Liver (tissue), 3 donors: ENCODE measurements around the gene OR2Y1.

Experiments
- EGR1 ChIP-seq, 2 donors: IDR thresholded peaks; 2 replicates each; pipeline ENCODE4 v1.6.1; 2016 to 2018; ENCODE audit warnings: antibody characterized with exemption in 2 of 2, low read depth in 2 of 2
- GABPA ChIP-seq, 2 donors: IDR thresholded peaks in 1 of 2; conservative IDR thresholded peaks in 1 of 2; 2 replicates each; pipeline ENCODE4 v1.6.1; 2016; ENCODE audit warnings: antibody characterized with exemption in 2 of 2, mild to moderate bottlenecking in 1 of 2, moderate library complexity in 1 of 2
- JUND ChIP-seq, 2 donors: IDR thresholded peaks; 2 replicates each; pipeline ENCODE4 v1.6.1; 2016; ENCODE audit warnings: antibody characterized with exemption in 2 of 2
- RAD21 ChIP-seq, 2 donors: IDR thresholded peaks; 2 replicates each; pipeline ENCODE4 v1.6.1; 2016; ENCODE audit warnings: antibody characterized with exemption in 2 of 2, mild to moderate bottlenecking in 2 of 2
- RXRA ChIP-seq, 2 donors: IDR thresholded peaks; 2 replicates each; pipeline ENCODE4 v1.6.1; 2017 to 2018; ENCODE audit warnings: antibody characterized with exemption in 2 of 2, mild to moderate bottlenecking in 1 of 2
- SP1 ChIP-seq: IDR thresholded peaks from 2 replicates; pipeline ENCODE4 v1.6.1; 2018; ENCODE audit warnings: antibody characterized with exemption, mild to moderate bottlenecking
- TAF1 ChIP-seq: conservative IDR thresholded peaks from 2 replicates; pipeline ENCODE4 v1.6.1; 2016; ENCODE audit warnings: antibody characterized with exemption, mild to moderate bottlenecking
- YY1 ChIP-seq: IDR thresholded peaks from 2 replicates; pipeline ENCODE4 v1.6.1; 2016; ENCODE audit warnings: antibody characterized with exemption, mild to moderate bottlenecking
- TF ChIP-seq, protein P1 (sequence below): fragments of 150-350 bp; IDR thresholded peaks from 2 replicates; pipeline ENCODE4 v1.5.1; 2017; ENCODE audit warnings: improper control_type of control experiment, low read depth, low read length; ENCODE audit not compliant: missing input control
- TF ChIP-seq, protein P2 (sequence below): IDR thresholded peaks from 2 replicates; pipeline ENCODE4 v1.6.1; 2016; ENCODE audit warnings: antibody characterized with exemption, mild to moderate bottlenecking
- TF ChIP-seq, protein P3 (sequence below): IDR thresholded peaks from 2 replicates; pipeline ENCODE4 v1.6.1; 2016; ENCODE audit warnings: antibody characterized with exemption
- TF ChIP-seq, protein P4 (sequence below): IDR thresholded peaks from 2 replicates; pipeline ENCODE4 v1.6.1; 2016; ENCODE audit warnings: antibody characterized with exemption
- donor health status: healthy.
- donor health status: healthy.

DNA sequence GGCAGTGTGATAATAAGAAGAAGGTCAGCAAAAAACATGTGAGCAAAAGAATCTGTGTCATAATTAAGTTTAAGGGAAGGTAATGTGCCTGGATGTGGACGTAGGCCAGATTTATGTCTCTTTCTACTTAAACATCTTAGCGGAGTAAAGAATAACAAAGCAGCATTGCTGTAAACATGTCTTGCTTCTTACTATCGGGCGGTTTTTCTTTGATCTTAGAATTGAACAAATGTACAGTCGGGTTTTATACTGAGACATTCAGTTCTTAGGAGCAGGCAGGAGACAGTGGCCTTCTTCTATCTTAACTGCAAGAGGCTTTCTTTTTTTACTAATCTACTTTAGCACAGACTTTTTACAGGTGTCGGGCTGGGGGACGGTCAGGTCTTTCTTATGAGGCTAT, 50.1 kb downstream of the OR2Y1 start:
- TF ChIP-seq, protein P1, sequence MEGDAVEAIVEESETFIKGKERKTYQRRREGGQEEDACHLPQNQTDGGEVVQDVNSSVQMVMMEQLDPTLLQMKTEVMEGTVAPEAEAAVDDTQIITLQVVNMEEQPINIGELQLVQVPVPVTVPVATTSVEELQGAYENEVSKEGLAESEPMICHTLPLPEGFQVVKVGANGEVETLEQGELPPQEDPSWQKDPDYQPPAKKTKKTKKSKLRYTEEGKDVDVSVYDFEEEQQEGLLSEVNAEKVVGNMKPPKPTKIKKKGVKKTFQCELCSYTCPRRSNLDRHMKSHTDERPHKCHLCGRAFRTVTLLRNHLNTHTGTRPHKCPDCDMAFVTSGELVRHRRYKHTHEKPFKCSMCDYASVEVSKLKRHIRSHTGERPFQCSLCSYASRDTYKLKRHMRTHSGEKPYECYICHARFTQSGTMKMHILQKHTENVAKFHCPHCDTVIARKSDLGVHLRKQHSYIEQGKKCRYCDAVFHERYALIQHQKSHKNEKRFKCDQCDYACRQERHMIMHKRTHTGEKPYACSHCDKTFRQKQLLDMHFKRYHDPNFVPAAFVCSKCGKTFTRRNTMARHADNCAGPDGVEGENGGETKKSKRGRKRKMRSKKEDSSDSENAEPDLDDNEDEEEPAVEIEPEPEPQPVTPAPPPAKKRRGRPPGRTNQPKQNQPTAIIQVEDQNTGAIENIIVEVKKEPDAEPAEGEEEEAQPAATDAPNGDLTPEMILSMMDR, result no peak
- TF ChIP-seq, protein P2, sequence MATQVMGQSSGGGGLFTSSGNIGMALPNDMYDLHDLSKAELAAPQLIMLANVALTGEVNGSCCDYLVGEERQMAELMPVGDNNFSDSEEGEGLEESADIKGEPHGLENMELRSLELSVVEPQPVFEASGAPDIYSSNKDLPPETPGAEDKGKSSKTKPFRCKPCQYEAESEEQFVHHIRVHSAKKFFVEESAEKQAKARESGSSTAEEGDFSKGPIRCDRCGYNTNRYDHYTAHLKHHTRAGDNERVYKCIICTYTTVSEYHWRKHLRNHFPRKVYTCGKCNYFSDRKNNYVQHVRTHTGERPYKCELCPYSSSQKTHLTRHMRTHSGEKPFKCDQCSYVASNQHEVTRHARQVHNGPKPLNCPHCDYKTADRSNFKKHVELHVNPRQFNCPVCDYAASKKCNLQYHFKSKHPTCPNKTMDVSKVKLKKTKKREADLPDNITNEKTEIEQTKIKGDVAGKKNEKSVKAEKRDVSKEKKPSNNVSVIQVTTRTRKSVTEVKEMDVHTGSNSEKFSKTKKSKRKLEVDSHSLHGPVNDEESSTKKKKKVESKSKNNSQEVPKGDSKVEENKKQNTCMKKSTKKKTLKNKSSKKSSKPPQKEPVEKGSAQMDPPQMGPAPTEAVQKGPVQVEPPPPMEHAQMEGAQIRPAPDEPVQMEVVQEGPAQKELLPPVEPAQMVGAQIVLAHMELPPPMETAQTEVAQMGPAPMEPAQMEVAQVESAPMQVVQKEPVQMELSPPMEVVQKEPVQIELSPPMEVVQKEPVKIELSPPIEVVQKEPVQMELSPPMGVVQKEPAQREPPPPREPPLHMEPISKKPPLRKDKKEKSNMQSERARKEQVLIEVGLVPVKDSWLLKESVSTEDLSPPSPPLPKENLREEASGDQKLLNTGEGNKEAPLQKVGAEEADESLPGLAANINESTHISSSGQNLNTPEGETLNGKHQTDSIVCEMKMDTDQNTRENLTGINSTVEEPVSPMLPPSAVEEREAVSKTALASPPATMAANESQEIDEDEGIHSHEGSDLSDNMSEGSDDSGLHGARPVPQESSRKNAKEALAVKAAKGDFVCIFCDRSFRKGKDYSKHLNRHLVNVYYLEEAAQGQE, result no peak
- TF ChIP-seq, protein P3, sequence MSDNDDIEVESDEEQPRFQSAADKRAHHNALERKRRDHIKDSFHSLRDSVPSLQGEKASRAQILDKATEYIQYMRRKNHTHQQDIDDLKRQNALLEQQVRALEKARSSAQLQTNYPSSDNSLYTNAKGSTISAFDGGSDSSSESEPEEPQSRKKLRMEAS, result no peak
- TF ChIP-seq YY1 (no peak), EGR1 (IDR thresholded peaks at IDR 0.05; ENCODE audit: low read depth in 2 of 2) (no peak), GABPA (IDR thresholded peaks at IDR 0.05 in 1 of 2, conservative IDR thresholded peaks at IDR 0.05 in 1 of 2) (no peak), RAD21 (IDR thresholded peaks at IDR 0.05) (no peak), TAF1 (no peak), RXRA (IDR thresholded peaks at IDR 0.05) (no peak), JUND (IDR thresholded peaks at IDR 0.05) (no peak), SP1 (no peak)
- TF ChIP-seq, protein P4, sequence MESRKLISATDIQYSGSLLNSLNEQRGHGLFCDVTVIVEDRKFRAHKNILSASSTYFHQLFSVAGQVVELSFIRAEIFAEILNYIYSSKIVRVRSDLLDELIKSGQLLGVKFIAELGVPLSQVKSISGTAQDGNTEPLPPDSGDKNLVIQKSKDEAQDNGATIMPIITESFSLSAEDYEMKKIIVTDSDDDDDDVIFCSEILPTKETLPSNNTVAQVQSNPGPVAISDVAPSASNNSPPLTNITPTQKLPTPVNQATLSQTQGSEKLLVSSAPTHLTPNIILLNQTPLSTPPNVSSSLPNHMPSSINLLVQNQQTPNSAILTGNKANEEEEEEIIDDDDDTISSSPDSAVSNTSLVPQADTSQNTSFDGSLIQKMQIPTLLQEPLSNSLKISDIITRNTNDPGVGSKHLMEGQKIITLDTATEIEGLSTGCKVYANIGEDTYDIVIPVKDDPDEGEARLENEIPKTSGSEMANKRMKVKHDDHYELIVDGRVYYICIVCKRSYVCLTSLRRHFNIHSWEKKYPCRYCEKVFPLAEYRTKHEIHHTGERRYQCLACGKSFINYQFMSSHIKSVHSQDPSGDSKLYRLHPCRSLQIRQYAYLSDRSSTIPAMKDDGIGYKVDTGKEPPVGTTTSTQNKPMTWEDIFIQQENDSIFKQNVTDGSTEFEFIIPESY, result no peak
